Stimulated activated CD4-positive, alpha-beta T cell treated with anti-CD3 and anti-CD28 coated beads, Interleukin-4, amount 100 ng/mL, for 1 hour (primary cell): Measurements from ENCODE around the gene FAM107A.

Experiments
- DNase-seq: peaks from one replicate; pipeline ENCODE4 v3.0.0-alpha.2; 2020

Gene FAM107A

DNA sequence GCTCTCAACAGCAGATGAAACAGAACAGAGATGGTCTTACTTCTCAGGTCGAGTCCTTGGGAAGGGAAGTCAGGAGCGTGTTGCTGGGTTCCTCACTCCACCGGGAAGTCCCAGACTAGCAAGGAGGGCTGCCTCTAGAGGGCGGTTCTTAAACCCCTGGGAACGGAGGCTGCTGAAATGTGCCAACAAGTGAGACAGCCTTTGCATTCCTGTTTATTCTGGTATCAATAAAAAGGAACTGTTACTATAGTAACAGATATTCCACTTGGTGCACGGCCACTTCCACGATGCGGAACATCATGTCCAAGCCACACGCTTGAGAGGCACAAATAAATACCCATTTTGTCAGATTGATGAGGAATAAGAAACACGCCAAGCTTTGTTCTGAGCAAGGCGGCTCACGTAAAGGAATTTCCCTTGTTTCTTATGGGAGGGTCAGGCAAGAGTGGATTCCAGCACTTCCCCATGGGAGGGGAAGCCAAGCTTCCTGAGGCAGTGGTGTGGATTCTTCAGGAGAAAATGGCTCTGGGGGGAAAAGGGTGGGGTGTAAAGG is at the start of gene FAM107A:
TSS of gene FAM107A (minus strand) at position 123 of the 553 bp plus-strand sequence. CDS start 7,531 bp downstream, outside the sequence.
- no peak for DNase-seq

DNA sequence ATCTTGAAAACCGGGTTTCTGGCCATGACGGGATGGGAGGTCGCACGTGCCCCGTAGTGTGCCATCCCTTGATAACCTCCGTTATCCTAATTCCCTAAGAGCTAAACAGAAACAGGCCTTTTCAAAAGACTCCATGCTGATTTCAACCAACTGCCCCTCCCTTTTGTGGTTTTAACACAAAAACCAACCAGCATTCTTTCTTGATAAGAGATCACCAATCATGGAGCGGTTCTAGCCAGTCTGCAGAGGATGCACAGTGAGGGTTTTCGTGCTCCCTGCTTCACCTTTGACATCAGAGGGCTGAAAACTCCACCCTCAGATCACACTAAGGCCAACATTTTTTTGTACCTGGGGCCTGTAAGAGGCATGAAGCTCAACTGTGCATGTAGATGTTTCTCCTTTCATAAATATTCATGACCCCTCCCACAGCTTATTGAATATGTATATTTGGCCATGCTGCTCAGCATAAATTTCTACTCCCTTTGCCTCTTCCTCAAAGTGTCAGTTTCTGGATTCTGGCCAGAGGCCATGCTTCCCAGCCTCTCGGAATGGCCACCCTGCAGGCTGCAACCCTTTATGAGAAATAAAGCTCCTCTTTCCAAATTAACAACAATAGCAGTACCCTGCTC is 48.1 kb upstream of the FAM107A start:
- no peak for DNase-seq

DNA sequence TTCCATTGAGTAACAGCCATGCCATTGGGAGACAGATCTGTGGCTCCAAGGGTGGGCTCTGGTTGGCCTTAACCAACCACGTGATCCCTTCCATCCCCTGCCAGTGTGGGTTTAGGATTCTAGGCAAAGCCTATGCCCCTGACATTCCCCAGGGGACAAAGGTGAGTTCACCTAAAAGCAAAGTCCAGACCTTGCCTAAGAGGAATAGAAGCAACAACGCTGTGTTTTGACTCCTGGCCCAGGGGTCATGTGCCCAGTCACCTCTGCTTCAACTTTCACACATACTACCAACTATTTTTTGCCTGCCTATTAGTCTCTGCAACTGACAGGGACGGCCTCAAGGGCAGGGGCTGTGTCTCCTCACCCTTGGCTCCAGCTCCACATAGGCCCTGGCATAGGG is 47.4 kb upstream of the FAM107A start:
- no peak for DNase-seq

- no peak for DNase-seq
These were observed 46.8 kb upstream of the FAM107A start for GRCh38 chr3:58623961-58624360.

DNA sequence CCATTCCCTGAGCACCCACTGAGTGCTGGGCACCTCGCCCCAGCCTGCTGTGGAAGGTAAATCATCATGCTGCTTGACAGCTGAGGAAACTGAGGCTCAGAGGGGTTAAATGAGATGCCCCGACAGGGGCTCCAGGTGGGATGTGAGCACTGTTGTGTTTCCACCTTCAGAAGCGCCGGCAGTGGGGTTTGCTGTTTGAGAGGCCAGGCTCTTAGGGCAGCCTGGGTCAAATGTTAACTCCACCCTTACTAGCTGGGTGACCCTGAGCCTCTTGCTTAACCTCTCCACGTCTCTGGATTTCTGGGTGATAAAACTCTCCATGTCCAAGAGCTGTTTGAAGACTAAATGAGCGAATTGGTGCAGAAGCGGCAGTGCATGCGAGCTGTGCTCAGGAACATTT is 46.3 kb upstream of the FAM107A start:
- DNase-seq: no peak

GRCh38 chr3:58622892-58623291 is 45.7 kb upstream of the FAM107A start:
- DNase-seq: no peak

DNA sequence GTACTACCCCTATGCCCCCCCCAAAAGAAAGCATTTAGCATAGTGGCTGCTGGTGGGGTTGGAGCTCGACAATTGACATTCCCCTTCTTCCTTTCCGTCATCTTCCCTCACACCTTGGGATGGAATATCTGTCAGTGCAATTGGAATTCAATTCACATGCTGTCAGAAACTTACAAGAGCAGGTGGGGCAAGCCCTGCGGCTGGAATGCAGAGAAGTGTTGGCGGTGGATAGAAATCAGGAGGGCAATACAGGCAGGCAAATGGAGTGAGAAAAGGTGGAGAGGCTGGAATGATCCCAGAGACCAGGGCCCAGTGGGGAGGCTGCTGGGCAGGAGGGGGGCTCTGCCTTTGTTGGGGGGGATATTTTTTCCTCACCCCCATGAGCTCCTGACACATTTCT is 45.2 kb upstream of the FAM107A start:
- DNase-seq: no peak

GRCh38 chr3:58621086-58621830 is 44.1 kb upstream of the FAM107A start:
- DNase-seq: no peak

DNA sequence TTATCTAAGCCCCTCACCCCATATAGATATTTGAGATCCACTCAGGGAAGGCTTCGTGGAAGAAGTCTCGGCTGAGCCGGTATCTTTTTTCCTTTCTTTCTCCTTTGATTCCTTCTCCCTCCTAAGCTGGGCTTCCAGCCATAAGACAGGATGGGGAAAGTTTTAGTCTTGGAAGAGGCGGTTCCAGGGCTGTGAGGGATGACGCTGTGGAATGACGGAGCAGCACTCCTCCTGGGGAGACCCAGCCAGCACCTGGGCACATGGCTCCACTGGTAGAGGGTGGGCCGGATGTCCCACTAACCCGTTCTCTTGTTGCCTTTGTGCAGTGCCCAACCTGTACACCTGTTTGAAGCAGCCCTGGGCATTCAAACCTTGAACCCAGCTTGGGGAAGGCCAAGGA is 43.2 kb upstream of the FAM107A start:
- DNase-seq: no peak

- DNase-seq: no peak
These were observed 40.2 kb upstream of the FAM107A start for GRCh38 chr3:58617338-58617761.

DNA sequence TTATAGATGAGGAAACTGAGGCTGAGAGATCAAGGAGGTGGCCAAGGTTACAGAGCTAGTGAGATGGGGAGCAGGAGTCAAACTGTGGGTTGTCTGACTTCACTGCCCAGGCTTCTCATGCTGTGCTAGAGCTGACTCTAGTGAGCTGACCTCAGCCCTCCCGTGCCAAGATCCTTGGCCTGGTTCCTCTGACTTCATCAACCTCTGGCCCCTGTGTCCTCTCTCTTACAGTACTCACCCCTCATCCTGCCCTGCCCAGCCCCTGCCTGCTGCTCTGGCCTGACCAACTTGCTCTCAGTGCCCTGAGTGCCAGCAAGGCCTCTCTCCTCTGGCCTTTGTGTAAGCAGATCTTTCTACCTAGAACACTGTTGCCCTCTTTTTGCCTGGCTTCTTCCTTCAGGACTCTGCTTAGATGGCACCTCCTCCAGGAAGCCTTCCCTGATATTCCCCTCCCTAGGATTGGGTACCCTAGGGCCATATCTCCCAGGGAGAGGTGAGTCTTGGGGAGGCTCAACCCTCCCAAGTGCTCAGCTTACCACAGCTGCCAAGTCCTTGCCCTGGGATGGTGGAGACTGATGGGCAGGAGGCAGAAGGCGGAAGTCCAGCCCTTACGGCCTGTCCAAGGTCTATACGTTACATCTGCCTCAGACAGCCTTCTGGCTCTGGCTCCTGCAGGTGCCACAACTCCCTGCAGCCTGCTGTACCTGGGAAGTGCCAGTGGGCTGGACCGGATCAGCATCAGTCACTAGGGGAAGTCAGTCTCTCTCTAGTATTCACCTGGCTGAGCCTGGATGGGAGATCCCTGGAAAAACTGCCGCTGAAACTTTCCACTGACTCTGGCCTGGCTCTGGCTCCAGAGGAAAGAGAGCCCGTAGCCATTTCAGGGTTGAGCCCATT is 36.3 kb upstream of the FAM107A start:
- DNase-seq: no peak

DNA sequence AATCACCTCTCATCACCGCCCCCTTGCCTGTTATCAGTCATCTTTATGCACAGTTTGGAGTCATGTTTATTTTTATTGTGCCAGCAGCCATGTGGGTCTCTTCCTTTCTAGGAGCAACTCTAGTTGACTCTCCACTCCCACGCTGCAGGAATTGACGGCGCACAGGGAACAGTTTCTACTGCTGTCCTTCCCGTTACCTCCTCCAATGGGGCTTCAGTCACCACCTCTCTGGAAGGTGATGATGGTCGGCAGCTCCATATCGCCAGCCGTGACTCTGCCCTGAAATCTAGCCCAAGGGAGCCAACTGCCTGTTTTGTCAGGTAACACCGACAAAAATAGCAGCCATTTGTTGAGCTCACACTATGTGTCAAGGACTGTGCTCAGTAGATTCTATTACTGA is 35.6 kb upstream of the FAM107A start:
- DNase-seq: no peak

DNA sequence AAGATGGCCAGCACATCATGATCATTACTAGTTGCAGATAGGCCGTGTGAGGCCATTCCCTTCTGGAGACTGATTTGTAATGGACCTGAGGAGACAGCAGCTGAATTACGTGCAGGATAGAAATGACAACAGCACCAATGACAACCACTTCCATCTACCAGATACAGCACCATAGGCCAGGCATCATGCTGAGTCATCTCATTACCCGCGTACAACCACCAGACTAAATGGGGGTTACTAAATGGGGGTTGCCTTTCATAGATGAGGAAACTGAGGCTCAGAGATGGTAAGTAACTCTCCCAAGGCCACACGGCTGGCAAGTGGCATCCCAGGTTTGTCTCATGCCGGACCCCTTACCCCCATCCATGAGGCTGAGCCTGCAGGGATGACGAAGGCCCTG is 32.8 kb upstream of the FAM107A start:
- no peak for DNase-seq

- no peak for DNase-seq
These were observed 31.5 kb upstream of the FAM107A start for GRCh38 chr3:58608648-58609047.

- DNase-seq: no peak
These were observed 30.6 kb upstream of the FAM107A start for GRCh38 chr3:58607816-58608215.

DNA sequence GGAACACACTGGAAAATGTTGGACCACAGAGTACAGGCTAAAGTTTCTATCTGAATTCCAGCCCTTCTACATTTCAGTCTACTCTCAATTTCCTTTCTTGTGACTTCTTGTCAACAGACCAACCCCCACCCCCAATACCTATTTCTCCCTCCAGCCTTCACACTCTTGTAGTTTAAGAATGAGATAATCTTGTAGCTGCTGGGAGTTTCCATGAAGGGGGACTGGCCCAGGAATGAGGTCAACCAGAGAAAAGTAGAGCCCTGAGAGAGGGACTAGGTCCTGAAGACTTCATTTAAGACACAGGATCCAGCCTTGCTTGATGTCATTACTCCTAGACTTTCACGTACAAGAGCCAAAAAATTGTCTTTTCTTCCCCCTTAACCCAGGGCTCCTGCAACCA is 29.5 kb upstream of the FAM107A start:
- no peak for DNase-seq

GRCh38 chr3:58604031-58604430 is 26.8 kb upstream of the FAM107A start:
- no peak for DNase-seq

DNA sequence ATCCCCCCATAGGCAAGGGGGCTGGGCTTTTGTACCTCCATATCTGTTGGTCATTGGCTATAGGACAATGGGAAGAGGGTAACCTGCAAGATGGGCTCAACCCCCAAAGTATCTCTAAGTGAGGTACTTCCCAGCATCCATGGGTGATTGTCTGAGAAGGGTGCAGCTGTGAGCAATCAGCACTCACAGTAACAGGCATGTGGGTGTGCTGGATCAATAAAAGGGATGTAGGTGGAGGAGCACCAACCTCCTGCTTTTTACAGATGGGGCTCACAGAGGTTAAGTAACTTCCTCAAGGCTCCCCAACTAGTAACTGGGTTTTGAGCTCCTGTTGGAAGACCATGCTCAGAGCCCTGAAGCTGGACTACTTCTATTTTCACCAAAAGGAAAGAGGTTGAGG is 26.4 kb upstream of the FAM107A start:
- DNase-seq: no peak

DNA sequence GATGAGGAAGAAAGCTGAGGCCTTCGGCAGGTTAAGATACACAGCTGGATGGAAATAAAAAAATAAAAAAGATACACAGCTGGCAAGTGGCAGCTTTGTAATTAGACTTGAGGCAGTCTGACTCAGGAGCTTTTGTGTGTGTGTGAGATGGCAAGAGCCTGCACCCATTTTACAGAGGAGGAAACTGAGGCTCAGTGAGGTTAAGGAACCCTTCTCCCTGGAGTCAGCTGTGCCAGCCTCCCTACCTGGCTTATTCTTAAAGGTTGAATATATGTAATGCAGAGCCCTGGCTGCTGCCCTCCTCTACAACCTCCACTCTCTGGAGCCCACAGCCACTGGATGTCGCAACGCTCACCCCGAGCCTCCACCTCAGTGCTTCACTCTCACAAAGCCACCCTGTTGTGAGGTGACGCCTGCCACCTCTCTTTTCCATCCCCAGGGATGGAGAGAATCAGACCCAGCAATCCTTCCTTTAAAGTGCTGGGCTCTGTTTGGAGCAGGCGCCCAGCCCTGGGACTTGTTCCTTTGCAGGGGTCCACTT is 20.6 kb upstream of the FAM107A start:
- DNase-seq: no peak

- DNase-seq: no peak
These were observed 19.8 kb upstream of the FAM107A start for GRCh38 chr3:58596834-58597518.

GRCh38 chr3:58594117-58594516 is 16.9 kb upstream of the FAM107A start:
- no peak for DNase-seq
